Kidney glomerular epithelial cell (primary cell): ENCODE measurements around the gene TMEM243.
A peak's percentile ranks its signal among the peaks of the same experiment; 100 is the strongest.
"Not testable (repeated sequence)": the region's sequence is repeated elsewhere in the genome, so short reads cannot be mapped to it uniquely, and the experiment has no call there.

Source experiments
- DNase-seq: peaks from one replicate; lab custom pipeline; 2025; lab: John Stamatoyannopoulos, UW

Gene TMEM243

GRCh38 chr7:87219545-87220025, at the start of gene TMEM243:
TSS of gene TMEM243 (minus strand) at chr7:87219732. CDS start at chr7:87219503, 229 bp downstream.
- peak; percentile 52 for DNase-seq

GRCh38 chr7:87267239-87267900, 47.8 kb upstream of the TMEM243 start:
- DNase-seq = no peak

GRCh38 chr7:87263537-87263936, 44.0 kb upstream of the TMEM243 start:
- DNase-seq = no peak

- DNase-seq = no peak
Measured at GRCh38 chr7:87253589-87254087, 34.1 kb upstream of the TMEM243 start.

- not testable (repeated sequence) for DNase-seq
Measured at GRCh38 chr7:87245671-87246070, 26.1 kb upstream of the TMEM243 start.

GRCh38 chr7:87238464-87239051, 19.0 kb upstream of the TMEM243 start:
- DNase-seq = not testable (repeated sequence)

- no peak for DNase-seq
Measured at GRCh38 chr7:87234949-87235348, 15.4 kb upstream of the TMEM243 start.

- DNase-seq = no peak
Measured at GRCh38 chr7:87231711-87232110, 12.2 kb upstream of the TMEM243 start.

GRCh38 chr7:87231258-87231657, 11.7 kb upstream of the TMEM243 start:
- no peak for DNase-seq

GRCh38 chr7:87226495-87226894, 7.0 kb upstream of the TMEM243 start:
- no peak for DNase-seq

GRCh38 chr7:87225696-87226095, 6.2 kb upstream of the TMEM243 start:
- peak; percentile 72 for DNase-seq

GRCh38 chr7:87223666-87224065, 4.1 kb upstream of the TMEM243 start:
- DNase-seq = no peak

GRCh38 chr7:87220734-87221215, 1.2 kb upstream of the TMEM243 start:
- peak; percentile 51 for DNase-seq

- peak; percentile 54 for DNase-seq
Measured at GRCh38 chr7:87220026-87220733, 648 bp upstream of the TMEM243 start.

GRCh38 chr7:87218796-87219544, 562 bp downstream of the TMEM243 start:
- DNase-seq = peak; percentile 16

GRCh38 chr7:87217983-87218653, 1.4 kb downstream of the TMEM243 start:
- DNase-seq = no peak

- peak; percentile 96 for DNase-seq
Measured at GRCh38 chr7:87216701-87217508, 2.6 kb downstream of the TMEM243 start.

GRCh38 chr7:87215046-87215445, 4.5 kb downstream of the TMEM243 start:
- no peak for DNase-seq

GRCh38 chr7:87213811-87214210, 5.7 kb downstream of the TMEM243 start:
- no peak for DNase-seq

- DNase-seq = no peak
Measured at GRCh38 chr7:87213252-87213651, 6.3 kb downstream of the TMEM243 start.
